ENCODE results near the gene HPSE2. TPM values are rescaled to one million over a fixed set of nuclear protein-coding genes. Genes with fewer than 3 reads are reported as not detected.

The HPSE2 gene
- total RNA-seq, 2 donors from 2014 or later, result 1.0 to 1.8 TPM

DNA sequence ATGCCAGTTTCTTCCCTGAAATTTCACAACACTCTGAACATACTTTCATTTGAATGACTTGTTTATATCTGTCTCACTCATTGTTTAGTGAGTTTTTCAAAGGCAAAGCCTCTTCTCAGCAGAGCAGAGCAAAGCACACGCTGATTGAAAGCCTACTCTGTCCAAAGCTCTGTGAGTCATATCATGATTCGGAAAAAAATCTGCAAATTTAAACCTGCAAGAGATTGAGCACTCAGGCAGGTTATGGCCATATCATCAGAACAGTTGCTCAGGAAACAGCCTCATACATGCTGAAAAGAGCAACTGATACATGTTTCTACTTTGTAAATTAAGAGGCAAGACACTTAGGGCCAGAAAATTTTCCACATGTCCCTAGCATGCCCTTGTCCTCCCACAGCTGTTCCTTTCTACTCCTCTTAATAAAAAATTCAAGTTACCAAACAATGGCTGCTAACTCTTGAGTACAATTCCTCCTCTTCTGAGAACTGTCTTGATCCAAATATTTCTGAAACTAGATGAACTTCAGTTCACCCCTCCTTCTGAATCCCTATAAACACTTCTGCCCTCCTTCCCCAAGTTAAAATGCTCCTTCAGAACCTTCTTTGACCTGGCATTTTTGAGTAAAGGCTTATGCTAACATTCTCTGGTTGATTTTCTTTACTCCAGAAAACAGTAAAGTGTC lies 648.4 kb downstream of the HPSE2 start:
- Histone ChIP-seq H3K4me1 (peaks cover 3% of the 10 kb centered on the region), H3K9ac (ENCODE audit: low read depth in 2 of 2, low read length in 2 of 2) (no peak overlapping the region), H3K36me3 (no peaks in the 10 kb centered on the region), H3K27ac (peak overlapping the region; percentile 5), H3K9me3 (no peaks in the 10 kb centered on the region), H3K27me3 (no peaks in the 10 kb centered on the region), H3K4me3 (no peak overlapping the region)
- DNase-seq, result no peak
- intact Hi-C loops (cut with DNase I), result no loop called here
- TF ChIP-seq, protein P1, sequence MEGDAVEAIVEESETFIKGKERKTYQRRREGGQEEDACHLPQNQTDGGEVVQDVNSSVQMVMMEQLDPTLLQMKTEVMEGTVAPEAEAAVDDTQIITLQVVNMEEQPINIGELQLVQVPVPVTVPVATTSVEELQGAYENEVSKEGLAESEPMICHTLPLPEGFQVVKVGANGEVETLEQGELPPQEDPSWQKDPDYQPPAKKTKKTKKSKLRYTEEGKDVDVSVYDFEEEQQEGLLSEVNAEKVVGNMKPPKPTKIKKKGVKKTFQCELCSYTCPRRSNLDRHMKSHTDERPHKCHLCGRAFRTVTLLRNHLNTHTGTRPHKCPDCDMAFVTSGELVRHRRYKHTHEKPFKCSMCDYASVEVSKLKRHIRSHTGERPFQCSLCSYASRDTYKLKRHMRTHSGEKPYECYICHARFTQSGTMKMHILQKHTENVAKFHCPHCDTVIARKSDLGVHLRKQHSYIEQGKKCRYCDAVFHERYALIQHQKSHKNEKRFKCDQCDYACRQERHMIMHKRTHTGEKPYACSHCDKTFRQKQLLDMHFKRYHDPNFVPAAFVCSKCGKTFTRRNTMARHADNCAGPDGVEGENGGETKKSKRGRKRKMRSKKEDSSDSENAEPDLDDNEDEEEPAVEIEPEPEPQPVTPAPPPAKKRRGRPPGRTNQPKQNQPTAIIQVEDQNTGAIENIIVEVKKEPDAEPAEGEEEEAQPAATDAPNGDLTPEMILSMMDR (IDR thresholded peaks at IDR 0.05), result no peak

DNA sequence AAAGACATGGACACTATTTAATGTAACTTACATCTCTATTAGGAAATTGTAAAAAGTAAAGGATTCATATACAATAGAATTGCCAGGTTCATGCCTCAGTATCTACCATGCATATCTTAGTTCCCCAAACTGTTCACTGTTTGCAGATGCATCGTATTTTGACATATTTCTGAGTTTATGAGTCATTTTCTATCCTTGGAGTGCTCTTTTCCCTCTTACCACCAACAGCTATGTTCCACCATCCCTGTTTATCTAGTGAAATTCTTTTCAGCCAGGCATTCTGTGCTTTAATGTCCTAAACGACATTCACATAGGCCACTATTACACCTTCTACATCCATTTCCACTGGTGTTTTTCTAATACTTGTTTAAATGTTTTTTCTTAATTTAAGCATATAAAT lies 649.6 kb downstream of the HPSE2 start:
- Histone ChIP-seq H3K27ac (no peak overlapping the region), H3K9ac (ENCODE audit: low read depth in 2 of 2, low read length in 2 of 2) (no peak overlapping the region), H3K4me3 (no peak overlapping the region), H3K36me3 (no peaks in the 10 kb centered on the region), H3K27me3 (no peaks in the 10 kb centered on the region), H3K9me3 (no peaks in the 10 kb centered on the region), H3K4me1 (peaks cover 4% of the 10 kb centered on the region)
- DNase-seq, result no peak
- TF ChIP-seq, protein P1 (IDR thresholded peaks at IDR 0.05), result no peak
- intact Hi-C loops (cut with DNase I), result no loop called here

DNA sequence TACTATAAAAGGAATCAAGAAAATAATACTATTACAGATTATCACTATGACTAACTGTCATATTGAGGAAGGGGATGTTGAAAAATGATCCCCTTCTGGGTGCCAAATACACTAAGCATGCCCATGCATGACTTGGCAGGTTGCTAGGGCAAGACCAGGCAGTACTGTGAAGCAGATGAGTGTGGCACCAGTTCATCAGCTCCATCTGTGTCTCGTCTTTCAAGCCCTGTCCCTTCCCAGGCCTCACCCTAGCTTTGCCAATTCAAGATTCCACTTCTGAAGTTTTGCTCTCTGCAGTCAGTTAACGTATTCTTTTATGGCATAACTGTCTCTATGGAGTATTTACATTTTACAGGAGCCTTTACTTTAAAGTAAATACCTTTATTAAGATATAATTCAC lies 653.3 kb downstream of the HPSE2 start:
- intact Hi-C loops (cut with DNase I), result no loop called here
- Histone ChIP-seq H3K4me1 (peaks cover 4% of the 10 kb centered on the region), H3K4me3 (no peak overlapping the region), H3K9me3 (no peaks in the 10 kb centered on the region), H3K27ac (no peak overlapping the region), H3K27me3 (no peaks in the 10 kb centered on the region), H3K36me3 (no peaks in the 10 kb centered on the region), H3K9ac (ENCODE audit: low read depth in 2 of 2, low read length in 2 of 2) (no peak overlapping the region)
- TF ChIP-seq, protein P1 (IDR thresholded peaks at IDR 0.05), result no peak
- no peak for DNase-seq

DNA sequence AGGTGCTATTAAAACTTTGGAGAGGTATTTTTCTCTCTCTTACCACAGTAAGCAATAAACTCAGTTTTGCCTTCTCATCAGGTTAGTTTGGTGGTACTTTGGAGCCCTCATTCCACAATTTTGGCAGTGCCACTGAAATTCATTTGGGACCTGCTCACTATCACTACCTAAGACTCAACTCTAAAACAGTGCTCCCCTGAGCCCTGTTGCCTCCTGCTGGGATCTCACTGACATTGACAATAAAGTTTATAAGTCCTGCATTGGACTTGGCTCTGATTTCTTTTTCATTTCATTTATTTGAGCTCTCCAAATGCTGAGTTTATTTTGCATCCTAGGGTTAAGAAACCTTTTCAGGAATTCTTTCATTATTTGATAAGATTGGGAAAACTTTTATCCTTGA lies 658.1 kb downstream of the HPSE2 start:
- H3K27ac ChIP-seq, result no peak overlapping the region
- TF ChIP-seq, protein P1 (IDR thresholded peaks at IDR 0.05), result no peak
- no peak overlapping the region for H3K4me3 ChIP-seq
- no peak for DNase-seq
- no peaks in the 10 kb centered on the region for H3K9me3 ChIP-seq
- H3K27me3 ChIP-seq, result no peaks in the 10 kb centered on the region
- H3K9ac ChIP-seq (ENCODE audit: low read depth in 2 of 2, low read length in 2 of 2), result no peak overlapping the region
- intact Hi-C loops (cut with DNase I), result loop anchor here (10.0 kb wide), 1 partner anchor 113 kb away; no protein-coding TSS in a partner anchor
- no peaks in the 10 kb centered on the region for H3K36me3 ChIP-seq
- H3K4me1 ChIP-seq, result peaks cover 4% of the 10 kb centered on the region

DNA sequence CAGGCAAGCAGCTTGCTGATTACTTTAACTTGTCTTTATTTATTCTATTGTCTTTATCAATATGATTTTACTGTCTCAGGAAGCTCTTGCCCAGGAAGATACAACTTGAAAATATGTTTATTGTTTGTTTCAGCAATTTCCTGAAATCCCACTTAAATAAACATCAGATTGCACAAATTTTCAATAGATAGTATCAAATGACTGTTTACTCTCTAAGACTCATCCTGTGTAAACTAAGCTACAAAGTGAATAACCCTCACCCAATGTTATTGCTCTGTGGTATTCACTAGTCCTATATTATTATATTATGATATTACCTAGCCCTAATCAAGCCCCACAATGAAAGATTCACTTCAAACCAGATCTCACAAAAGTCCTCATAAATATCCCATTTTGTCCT lies 658.5 kb downstream of the HPSE2 start:
- H3K4me3 ChIP-seq, result no peak overlapping the region

More for the DNA sequence above, 658.5 kb downstream of the HPSE2 start:
- Histone ChIP-seq H3K4me1 (no peaks in the 10 kb centered on the region), H3K9me3 (no peaks in the 10 kb centered on the region), H3K36me3 (no peaks in the 10 kb centered on the region), H3K9ac (ENCODE audit: low read depth in 2 of 2, low read length in 2 of 2) (no peak overlapping the region), H3K27ac (no peak overlapping the region), H3K27me3 (no peaks in the 10 kb centered on the region)
- intact Hi-C loops (cut with DNase I), result loop anchor here (10.0 kb wide), 1 partner anchor 112 kb away; no protein-coding TSS in a partner anchor
- no peak for DNase-seq
- TF ChIP-seq, protein P1 (IDR thresholded peaks at IDR 0.05), result no peak

All from colonic mucosa (tissue), 4 donors.